ENCODE results near the gene PXN.

PXN gene

DNA sequence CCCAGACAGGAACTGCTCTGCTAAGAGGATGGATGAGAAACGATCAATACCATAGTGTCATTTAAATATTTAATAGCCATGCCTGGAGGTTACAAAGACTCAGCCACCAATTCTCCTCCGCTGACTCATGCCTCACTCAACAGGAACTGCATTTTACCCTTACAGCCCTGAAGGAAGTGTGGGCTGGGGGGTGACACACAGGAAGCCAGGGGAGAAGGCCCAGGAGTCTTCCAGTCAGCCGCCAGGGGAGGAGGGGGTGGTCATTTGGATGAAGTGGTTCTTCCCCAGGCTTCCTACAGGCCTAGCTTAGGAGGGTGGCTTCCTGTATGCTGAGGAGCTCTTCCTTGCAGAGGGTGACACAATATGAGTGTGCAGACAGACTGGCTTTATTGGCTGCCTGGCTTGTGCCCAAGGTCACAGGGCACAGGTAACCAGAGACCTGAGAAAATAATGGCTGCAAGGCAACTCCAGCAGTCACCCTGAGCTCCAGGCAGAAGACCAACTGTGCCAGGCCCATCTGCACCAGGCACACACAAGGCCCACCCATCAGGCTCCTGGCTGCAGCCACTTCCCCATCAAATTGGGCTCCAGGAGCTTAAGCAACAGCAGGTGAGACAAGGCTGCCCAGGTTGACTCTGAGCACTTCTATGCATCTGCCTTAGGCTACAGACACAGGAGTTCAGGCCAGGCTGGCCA, 34.1 kb downstream of the PXN start:
- peak; percentile 50 for DNase-seq (ENCODE audit: extremely low read depth, low read depth)

DNA sequence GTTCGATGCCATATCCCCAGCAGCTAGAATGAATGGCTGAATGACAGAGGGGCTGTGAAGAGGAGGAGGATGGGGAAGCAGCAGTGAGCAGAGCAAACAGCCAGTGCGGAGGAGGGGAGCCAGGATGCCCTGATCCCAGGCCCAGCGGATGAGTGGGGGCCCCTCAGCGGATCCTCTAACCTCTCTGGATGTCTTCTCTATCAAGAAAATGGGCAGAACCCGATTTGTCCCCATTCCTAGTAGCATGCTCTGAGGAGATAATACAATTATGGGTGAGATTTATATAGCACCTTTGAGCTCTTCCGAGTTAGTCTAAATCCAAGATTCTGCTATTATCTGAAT, 34.6 kb downstream of the PXN start:
- TF ChIP-seq, protein P1, sequence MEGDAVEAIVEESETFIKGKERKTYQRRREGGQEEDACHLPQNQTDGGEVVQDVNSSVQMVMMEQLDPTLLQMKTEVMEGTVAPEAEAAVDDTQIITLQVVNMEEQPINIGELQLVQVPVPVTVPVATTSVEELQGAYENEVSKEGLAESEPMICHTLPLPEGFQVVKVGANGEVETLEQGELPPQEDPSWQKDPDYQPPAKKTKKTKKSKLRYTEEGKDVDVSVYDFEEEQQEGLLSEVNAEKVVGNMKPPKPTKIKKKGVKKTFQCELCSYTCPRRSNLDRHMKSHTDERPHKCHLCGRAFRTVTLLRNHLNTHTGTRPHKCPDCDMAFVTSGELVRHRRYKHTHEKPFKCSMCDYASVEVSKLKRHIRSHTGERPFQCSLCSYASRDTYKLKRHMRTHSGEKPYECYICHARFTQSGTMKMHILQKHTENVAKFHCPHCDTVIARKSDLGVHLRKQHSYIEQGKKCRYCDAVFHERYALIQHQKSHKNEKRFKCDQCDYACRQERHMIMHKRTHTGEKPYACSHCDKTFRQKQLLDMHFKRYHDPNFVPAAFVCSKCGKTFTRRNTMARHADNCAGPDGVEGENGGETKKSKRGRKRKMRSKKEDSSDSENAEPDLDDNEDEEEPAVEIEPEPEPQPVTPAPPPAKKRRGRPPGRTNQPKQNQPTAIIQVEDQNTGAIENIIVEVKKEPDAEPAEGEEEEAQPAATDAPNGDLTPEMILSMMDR (IDR thresholded peaks at IDR 0.05; ENCODE audit: low read depth, low read length) = no peak
- no peak for DNase-seq (ENCODE audit: extremely low read depth, low read depth)

More for the DNA sequence above, 34.1 kb downstream of the PXN start:
- TF ChIP-seq, protein P1 (IDR thresholded peaks at IDR 0.05; ENCODE audit: low read depth, low read length) = no peak

DNA sequence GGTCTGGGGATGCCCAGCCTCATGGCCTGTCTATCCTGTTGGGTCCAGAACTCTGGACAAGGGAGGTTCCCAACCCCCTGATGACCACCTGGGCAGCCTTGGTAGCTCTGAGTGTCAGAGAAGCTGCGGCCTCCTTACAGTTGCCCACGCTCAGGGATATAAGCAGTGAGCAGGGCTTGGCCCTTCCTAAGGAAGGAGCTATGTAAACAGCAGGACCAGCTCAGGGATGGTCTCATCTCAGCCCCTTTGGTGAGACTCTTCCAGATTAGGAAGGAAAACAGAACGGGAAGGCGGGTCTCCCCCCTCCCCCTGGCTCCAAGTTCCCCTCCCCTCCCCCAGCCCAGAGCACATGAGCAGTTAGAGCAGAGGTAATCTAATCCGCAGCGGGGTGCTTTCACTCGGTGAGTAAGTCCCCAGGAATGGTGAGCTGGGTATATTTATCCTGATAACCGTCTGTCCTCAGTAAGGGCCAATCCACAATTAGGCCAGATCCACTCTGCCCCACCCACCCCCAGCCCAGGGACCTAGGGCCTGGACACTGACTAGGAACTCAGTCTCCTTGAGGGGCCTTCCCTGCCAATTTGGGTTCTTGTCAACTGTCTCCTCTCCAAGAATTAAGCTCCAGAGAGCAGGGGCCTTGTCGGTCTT, 35.1 kb downstream of the PXN start:
- TF ChIP-seq, protein P1 (IDR thresholded peaks at IDR 0.05; ENCODE audit: low read depth, low read length) = no peak
- peak; percentile 86 for DNase-seq (ENCODE audit: extremely low read depth, low read depth)

DNA sequence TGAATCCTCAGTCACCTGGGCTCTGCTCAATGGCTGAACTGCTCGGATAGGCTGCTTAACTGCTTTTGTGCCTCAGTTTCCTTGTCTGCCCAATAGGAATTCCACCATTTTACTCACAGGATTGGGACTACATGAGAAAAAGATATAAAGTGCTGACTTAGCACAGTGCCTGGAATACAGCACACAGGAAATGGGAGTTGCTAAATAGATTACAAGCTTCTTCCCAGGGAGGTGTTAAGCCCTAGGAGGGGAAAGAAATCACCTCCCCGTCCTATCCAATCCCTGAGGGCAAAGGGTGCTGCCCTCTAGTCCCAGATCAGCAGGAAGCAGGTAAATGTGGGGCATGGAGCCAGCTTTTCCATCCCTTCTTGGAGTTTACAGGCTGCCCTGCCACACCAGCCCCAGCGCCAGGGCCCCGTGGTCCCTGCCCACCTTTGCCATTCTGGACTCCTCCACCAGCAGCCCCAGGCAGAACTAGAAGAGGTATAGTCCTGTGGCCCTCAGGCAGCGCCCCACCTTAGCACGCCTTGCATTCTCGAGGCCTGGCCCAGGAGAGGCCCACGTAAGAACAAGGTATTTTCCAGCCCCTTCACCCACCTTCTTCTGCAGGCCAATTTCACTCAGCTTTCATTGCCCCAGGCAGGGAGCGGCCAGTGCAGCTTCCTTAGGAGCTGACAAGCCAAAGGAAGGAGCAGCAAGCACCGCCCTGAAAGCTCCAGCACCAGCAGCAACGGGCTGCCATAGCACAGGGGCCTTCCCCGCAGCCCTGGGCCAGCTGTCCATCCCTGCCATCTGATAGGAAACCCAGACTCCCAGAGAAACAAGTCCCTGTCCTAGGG, 35.8 kb downstream of the PXN start:
- TF ChIP-seq, protein P1 (IDR thresholded peaks at IDR 0.05; ENCODE audit: low read depth, low read length) = no peak
- DNase-seq (ENCODE audit: extremely low read depth, low read depth) = no peak

DNA sequence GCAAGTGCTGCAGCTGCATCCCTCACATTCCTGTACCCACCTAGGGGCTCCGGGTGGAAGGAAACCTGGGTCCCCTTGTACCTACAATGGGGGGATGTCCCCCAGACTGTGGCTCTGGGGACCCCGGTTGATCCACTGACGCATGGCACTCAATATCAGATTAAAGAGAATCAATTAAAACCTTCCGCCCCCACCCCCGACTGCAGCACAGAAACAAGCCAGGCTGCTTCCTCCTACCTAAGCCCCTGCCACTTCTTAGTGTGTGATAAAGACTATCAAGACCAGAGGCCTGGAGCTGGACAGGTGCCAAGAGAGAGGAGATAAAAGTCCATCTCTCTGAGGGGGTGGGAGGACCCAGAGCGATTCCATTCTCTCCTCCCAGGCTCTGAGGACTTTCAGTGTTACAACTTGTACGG, 36.5 kb downstream of the PXN start:
- DNase-seq (ENCODE audit: extremely low read depth, low read depth) = no peak
- TF ChIP-seq, protein P1 (IDR thresholded peaks at IDR 0.05; ENCODE audit: low read depth, low read length) = no peak

DNA sequence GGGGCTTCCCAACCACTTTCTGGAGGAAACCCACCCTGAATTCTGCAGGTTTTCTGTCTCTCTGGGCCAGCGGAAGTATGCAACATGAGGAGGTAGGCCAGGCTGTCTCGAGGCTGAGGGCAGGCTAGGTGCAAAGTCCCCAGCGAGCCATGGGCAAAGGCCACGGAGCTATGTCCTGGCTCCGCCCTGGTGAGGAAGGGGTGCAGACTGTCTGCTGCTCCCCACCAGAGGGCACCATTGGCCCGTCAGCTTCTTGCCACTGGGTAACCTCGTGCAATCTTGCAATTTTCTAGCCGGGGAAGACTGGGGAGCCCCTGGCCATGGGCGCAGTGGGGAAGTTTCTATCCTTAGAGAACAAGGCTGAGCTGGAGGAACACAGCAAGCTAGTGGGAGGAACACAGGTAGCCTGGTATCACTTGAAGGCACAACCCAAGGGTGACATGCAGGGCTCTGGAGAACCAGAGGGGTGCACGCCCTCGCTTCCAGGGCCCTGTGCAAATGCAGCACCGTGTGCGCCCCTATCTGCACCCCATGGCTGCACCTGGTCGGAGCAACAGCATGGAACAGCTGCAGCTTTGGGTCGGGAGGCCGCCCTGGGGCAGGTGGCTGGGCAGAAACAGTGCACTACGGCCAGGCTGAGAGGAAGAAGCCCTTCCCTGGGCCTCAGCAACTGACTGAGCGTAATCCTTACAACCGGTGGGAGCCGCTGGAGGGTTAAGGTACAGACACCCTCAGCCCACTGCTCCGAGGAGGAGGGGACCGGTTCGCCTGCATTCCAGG, 37.0 kb downstream of the PXN start:
- peak; percentile 55 for DNase-seq (ENCODE audit: extremely low read depth, low read depth)
- TF ChIP-seq, protein P1 (IDR thresholded peaks at IDR 0.05; ENCODE audit: low read depth, low read length) = peak; percentile 98

Data from AG09319 (cell line).